Measurements from ENCODE around the gene CRYBG3. TPM values are rescaled to one million over a fixed set of nuclear protein-coding genes. Genes with fewer than 3 reads are reported as not detected.
"Not testable (repeated sequence)": the region's sequence is repeated elsewhere in the genome, so short reads cannot be mapped to it uniquely, and the experiment has no call there.

Gene CRYBG3
- total and polyA plus RNA-seq, 2 of the 13 experiments (the other 11 are each of a cell fraction or from before 2014, with no cell fraction given), result 3.8 to 15.9 TPM

GRCh38 chr3:97910236-97910831 lies 88.5 kb downstream of the CRYBG3 start:
- CTCF ChIA-PET (ENCODE audit: low intra/inter-chr PET ratio, low total read pairs); H3K4me3 ChIP-seq (replicated peaks in 1 of 3; ENCODE audit: insufficient read depth in 1 of 3, low read depth in 2 of 3, low read length in 3 of 3); H4K20me1 ChIP-seq (ENCODE audit: insufficient read depth, low read length); H3K27me3 ChIP-seq (ENCODE audit: control insufficient read depth in 1 of 2, insufficient read depth in 2 of 2, low read length in 2 of 2); H3K4me2 ChIP-seq (ENCODE audit: low read depth, low read length); FAIRE-seq; DNase-seq (ENCODE audit: low spot score); H2AFZ ChIP-seq (ENCODE audit: low read length); H3K27ac ChIP-seq (ENCODE audit: extremely low read length, insufficient read depth, low read length); BruUV-seq (replicated peaks); in situ Hi-C loops (cut with HindIII; ENCODE audit: extremely low pct_ligation_motif_present, low pct_unique_long_range_greater_than_20kb); intact Hi-C loops (cut with micrococcal nuclease; ENCODE audit: unreplicated experiment); ATAC-seq; POLR2A ChIA-PET; H3K9me3 ChIP-seq (ENCODE audit: low read length); H3K9ac ChIP-seq (ENCODE audit: insufficient read depth, low read depth, low read length); H3K79me2 ChIP-seq (ENCODE audit: insufficient read depth, low read length): not testable (repeated sequence)
- 85% methylated on average over 12 of the region's 24 CpGs for WGBS (ENCODE audit: low lambda C conversion rate)
- peaks cover 11% of the 10 kb centered on the region for H3K4me1 ChIP-seq (ENCODE audit: insufficient read depth, low read length)
- peaks cover 0 to 13% of the 10 kb centered on the region in 2 experiments; a peak in 1 of 5 replicates for H3K36me3 ChIP-seq (replicated peaks in 1 of 2; ENCODE audit: control insufficient read depth in 1 of 2, insufficient read depth in 2 of 2, low read length in 2 of 2)

GRCh38 chr3:97910931-97911351 lies 89.1 kb downstream of the CRYBG3 start:
- H3K9ac ChIP-seq (ENCODE audit: insufficient read depth, low read depth, low read length), result no peak overlapping the region
- no peak overlapping the region for H3K4me2 ChIP-seq (ENCODE audit: low read depth, low read length)
- no peaks in the 10 kb centered on the region for H3K27me3 ChIP-seq (ENCODE audit: control insufficient read depth in 1 of 2, insufficient read depth in 2 of 2, low read length in 2 of 2)
- no peaks in the 10 kb centered on the region for H3K79me2 ChIP-seq (ENCODE audit: insufficient read depth, low read length)
- intact Hi-C loops (cut with micrococcal nuclease; ENCODE audit: unreplicated experiment), result no loop called here
- peak; percentile 55 for ATAC-seq
- in situ Hi-C loops (cut with HindIII; ENCODE audit: extremely low pct_ligation_motif_present, low pct_unique_long_range_greater_than_20kb), result no loop called here
- peak; percentile 12 for FAIRE-seq
- H2AFZ ChIP-seq (ENCODE audit: low read length), result no peak overlapping the region
- CTCF ChIA-PET (ENCODE audit: low intra/inter-chr PET ratio, low total read pairs), result no interaction called here
- TF ChIP-seq CEBPB (IDR thresholded peaks at IDR 0.05; ENCODE audit: borderline replicate concordance, low read depth, low read length) (0 out of 2 replicates have a peak, but pooled peaks have one; percentile 5), PTBP1 (IDR thresholded peaks at IDR 0.05; ENCODE audit: low read depth, low read length, poor library complexity, severe bottlenecking) (no peak)
- H3K27ac ChIP-seq (ENCODE audit: extremely low read length, insufficient read depth, low read length), result no peak overlapping the region
- no peaks in the 10 kb centered on the region for H4K20me1 ChIP-seq (ENCODE audit: insufficient read depth, low read length)
- POLR2A ChIA-PET, result no interaction called here
- H3K4me3 ChIP-seq (replicated peaks in 1 of 3; ENCODE audit: insufficient read depth in 1 of 3, low read depth in 2 of 3, low read length in 3 of 3), result no peak overlapping the region
- DNase-seq (ENCODE audit: low spot score), result no peak
- 85% methylated on average over 3 of the region's 3 CpGs for WGBS (ENCODE audit: low lambda C conversion rate)
- H3K9me3 ChIP-seq (ENCODE audit: low read length), result no peaks in the 10 kb centered on the region
- H3K4me1 ChIP-seq (ENCODE audit: insufficient read depth, low read length), result peaks cover 11% of the 10 kb centered on the region
- peaks cover 0 to 16% of the 10 kb centered on the region in 2 experiments; a peak in 1 of 5 replicates for H3K36me3 ChIP-seq (replicated peaks in 1 of 2; ENCODE audit: control insufficient read depth in 1 of 2, insufficient read depth in 2 of 2, low read length in 2 of 2)
- no TSS peak for BruUV-seq (replicated peaks)
